GM18517 (cell line): ENCODE measurements around the gene RXFP3.

ENCODE experiments used
- ATAC-seq: cut with Tn5 transposase; IDR thresholded peaks from one replicate; pipeline ENCODE4 v1.9.1; 2021; ENCODE audit warnings: mild to moderate bottlenecking, moderate library complexity; ENCODE audit not compliant: unreplicated experiment

Gene RXFP3

DNA sequence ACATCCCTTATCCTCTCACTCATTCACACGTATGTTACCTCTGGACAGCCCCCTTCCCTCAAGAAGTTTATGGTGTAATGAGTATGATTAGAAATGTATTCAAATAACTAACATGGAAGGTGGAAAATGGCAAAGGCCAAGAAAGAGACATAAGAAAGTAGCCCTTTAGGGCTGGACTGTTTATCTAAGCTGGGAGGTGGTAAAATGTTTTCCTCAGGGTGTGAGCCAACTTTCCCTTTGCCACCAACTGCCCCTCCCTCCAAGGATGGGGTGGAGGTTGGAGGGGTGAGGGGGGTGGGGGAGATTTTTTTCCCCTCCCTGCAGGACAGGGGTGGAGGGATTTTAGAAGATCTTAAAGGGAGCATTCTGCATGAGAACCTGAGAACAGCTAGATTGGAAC is 40.1 kb downstream of the RXFP3 start:
- ATAC-seq, result no peak

DNA sequence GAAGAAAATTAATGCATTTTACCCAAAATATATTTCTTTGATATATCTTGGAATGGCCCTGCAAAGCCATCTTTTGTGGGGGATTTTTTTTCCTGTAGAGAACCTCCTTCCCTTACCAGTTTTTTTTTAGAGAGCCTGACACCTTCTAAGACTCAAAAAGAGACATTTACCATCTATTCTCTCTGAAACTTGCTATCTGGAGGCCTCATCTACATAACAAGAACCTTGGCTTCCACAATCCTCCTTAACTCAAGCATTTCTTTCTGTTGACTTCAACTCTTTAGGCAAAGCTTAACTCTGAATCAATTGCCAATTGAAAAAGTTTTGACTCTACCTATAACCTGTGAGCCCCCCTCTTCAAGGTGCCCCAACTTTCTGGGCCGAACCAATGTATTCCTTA is 42.1 kb downstream of the RXFP3 start:
- ATAC-seq, result no peak

DNA sequence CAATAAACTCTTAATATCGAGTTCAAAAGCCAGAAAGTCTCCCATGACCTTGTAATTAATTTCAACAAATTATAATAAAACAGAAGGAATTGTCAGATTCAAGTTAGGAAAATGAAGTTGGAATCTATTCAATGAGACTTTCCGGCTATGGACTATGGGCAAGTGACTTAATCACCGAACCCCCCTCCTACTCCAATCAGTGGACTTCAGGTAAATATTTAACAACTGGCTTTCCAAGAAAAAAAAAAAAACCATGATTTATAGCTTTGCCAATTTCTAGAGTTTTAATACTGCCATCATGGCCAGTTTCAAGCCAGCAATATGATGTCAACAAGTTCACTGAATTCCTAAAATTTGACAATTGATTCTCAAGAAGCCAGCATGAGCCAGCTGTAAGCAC is 43.8 kb downstream of the RXFP3 start:
- no peak for ATAC-seq

DNA sequence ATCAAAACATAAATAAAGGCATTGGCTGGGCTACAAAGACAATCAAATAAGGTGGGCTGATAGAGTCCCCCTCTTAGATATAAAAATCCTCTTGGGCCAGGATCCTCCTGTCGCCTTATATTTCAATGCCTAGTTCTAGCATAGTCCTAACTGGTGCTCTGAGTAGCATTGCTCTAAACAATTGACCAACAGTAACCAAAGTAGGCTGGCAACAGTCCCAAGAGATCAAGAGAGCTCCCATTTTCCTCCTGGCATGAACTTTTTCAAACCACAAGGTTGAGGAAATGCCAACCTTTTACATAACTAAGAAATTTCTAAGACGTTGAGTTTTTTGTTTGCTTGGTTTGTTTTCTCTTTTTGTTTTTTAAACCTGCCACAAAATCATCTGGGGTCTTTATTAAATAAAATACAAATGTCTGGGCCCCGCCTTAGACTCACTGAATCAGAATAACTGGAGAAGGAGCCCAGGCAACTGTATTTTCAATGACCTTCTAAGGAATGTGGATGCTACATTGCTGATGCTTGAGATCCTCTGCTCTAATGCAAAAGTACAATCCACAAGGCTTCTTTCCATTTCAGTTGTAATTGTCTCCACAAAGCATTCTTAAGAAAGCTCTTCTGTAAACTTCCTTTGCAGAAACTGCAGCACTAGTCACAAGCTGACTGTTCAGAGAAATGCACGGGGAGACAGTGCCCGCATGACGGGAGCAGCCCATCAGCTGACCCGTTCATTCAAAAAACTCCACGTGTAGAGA is 45.4 kb downstream of the RXFP3 start:
- ATAC-seq, result no peak

DNA sequence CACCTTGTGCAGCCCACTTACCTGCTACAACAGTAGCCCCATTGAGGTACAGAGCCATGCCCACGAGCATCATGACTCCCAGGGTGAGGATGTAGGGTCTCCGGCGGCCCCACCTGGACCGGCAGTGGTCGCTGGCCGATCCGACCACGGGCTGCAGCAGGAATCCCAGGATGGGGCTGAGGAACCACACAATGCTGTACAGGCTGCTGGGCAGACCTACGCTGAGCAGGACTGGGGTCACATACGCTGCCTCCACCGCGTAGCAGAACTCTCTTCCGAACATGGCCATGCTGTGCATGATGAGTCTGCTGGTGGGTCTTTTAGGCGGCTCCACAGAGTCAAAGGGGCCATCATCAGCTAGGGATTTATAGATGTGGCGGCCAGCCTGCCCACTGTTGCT is 48.0 kb downstream of the RXFP3 start:
- no peak for ATAC-seq

DNA sequence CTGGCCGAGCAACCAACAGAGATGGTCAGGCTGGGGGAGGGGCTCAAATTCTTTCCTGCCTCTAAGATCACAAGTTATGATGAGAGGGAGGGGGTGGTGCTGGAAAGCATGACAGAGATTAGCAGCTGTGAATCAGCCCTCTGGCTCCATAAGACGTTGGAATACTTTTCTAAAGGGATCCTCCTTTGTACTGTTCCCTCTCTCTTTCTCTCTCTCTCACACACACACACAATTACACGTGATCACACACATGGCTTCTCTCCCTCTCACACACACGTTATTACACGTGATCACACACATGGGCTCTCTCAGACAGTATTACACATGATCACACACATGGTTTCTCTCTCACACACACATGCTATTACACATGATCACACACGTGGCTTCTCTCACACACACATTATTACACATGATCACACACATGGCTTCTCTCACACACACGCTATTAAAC is 48.5 kb downstream of the RXFP3 start, which contains the start of gene SLC45A2:
SLC45A2 (minus strand) TSS at position 23 of the 454 bp plus-strand sequence. CDS start 110 bp downstream, outside the sequence.
- no peak for ATAC-seq

DNA sequence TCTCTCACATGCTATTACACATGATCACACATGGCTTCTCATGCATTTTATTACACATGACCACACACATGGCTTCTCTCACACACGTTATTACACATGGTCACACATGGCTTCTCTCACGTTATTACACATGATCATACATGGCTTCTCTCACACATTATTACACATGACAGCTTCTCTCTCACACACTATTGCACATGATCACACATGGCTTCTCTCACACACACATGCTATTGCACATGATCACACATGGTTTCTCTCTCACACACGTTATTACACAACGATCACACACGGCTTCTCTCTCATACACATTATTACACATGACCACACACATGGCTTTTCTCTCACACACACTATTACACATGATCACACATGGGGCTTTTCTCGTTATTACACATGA is 49.3 kb downstream of the RXFP3 start:
- ATAC-seq, result no peak
